Small intestine (tissue), 7 donors: Measurements from ENCODE around the gene LPCAT2. TPM values are rescaled to one million over a fixed set of nuclear protein-coding genes. Genes with fewer than 3 reads are reported as not detected.

ENCODE experiments used
- DNase-seq, 2 donors: peaks; one replicate each; pipeline versions ENCODE4 v3.0.0 to v3.0.0-alpha.2; 2013
- FAIRE-seq: peaks from 2 replicates; lab custom pipeline; 2012; peaks lifted over from hg19 to GRCh38; lab: Jason Lieb, UNC
- H3K27ac ChIP-seq, 3 donors: one replicate each; pipeline ENCODE4 v1.5.1; 2013; ENCODE audit warnings: low read length in 2 of 3, mild to moderate bottlenecking in 2 of 3, control low read depth in 1 of 3, inconsistent platforms in 1 of 3, low read depth in 1 of 3, moderate library complexity in 1 of 3
- H3K27me3 ChIP-seq, 3 donors: one replicate each; pipeline ENCODE4 v1.6.1; 2013; ENCODE audit warnings: low read length in 3 of 3, inconsistent platforms in 1 of 3; ENCODE audit not compliant: control insufficient read depth in 3 of 3, insufficient read depth in 3 of 3
- H3K36me3 ChIP-seq, 3 donors: one replicate each; pipeline ENCODE4 v1.6.1; 2013; ENCODE audit warnings: low read length in 3 of 3, inconsistent platforms in 1 of 3, low read depth in 1 of 3, mild to moderate bottlenecking in 1 of 3, moderate library complexity in 1 of 3; ENCODE audit not compliant: control insufficient read depth in 3 of 3, insufficient read depth in 2 of 3
- H3K4me1 ChIP-seq, 3 donors: one replicate each; pipeline ENCODE4 v1.6.1; 2013; ENCODE audit warnings: low read length in 2 of 3, inconsistent platforms in 1 of 3, low read depth in 1 of 3, mild to moderate bottlenecking in 1 of 3, moderate library complexity in 1 of 3; ENCODE audit not compliant: control insufficient read depth in 3 of 3, insufficient read depth in 2 of 3
- H3K4me3 ChIP-seq, 3 donors: one replicate each; pipeline ENCODE4 v1.5.1; 2013; ENCODE audit warnings: low read length in 3 of 3, control low read depth in 1 of 3, inconsistent platforms in 1 of 3, low read depth in 1 of 3, mild to moderate bottlenecking in 1 of 3, moderate library complexity in 1 of 3
- H3K9me3 ChIP-seq, 2 donors: one replicate each; pipeline ENCODE4 v1.6.1; 2013; ENCODE audit warnings: low read depth in 1 of 2, low read length in 1 of 2; ENCODE audit not compliant: control insufficient read depth in 2 of 2, insufficient read depth in 1 of 2
- WGBS, 3 donors: extraction: QIAGEN DNeasy Blood & Tissue Kit; methylation state at CpG; one replicate each; pipeline ENCODE4 v1.1.7; 2013; 5-methylcytosine and 5-hydroxymethylcytosine counted together
- polyA plus RNA-seq, 4 donors: library from polyadenylated mRNA; stranded (reverse) in 3 of 4; unstranded in 1 of 4; fragments of 200-250 nt in 3 of 4; fragments of 120-200 nt in 1 of 4; gene quantifications; one replicate each; pipeline versions ENCODE4 v1.2.1 to v1.2.3, GENCODE V29; 2013
- donor health status: healthy with polysubstance abuse.
- donor health status: control.
- donor health status: control.
- donor health status: Bipolar disorder and iron deficiency.
- donor health status: healthy.

LPCAT2 gene
- polyA plus RNA-seq, 4 donors: 1.3 to 8.6 (median 4.9) TPM

GRCh38 chr16:55534756-55535155, 25.9 kb downstream of the LPCAT2 start:
- no peaks in the 10 kb centered on the region for H3K36me3 ChIP-seq
- H3K9me3 ChIP-seq: no peaks in the 10 kb centered on the region
- H3K27ac ChIP-seq: no peak overlapping the region
- no peak overlapping the region for H3K4me3 ChIP-seq
- H3K27me3 ChIP-seq: no peaks in the 10 kb centered on the region
- H3K4me1 ChIP-seq: no peaks in the 10 kb centered on the region
- WGBS, 3 donors: 68 to 87% (median 70%) methylated on average over 2 of the region's 2 CpGs
- FAIRE-seq: no peak
- no peak for DNase-seq

DNA sequence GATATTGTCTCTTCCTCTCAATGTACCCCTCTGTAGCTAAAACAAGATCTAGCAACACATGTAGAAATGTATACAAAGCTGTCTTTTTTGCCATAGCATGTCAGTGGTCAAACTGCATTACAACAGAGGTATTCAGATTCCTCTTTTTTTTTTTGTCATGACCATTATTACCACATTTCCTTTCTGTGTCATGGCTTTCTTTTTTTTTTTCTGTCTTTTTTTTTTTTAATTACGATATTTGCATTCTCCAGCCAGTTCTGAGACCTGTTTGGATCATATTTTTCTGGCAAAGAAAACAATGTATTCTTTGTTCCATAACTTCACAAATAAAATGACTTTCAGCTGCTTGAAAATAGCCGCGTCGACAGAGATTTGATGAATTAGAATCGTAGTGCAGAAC, 30.2 kb downstream of the LPCAT2 start:
- 61 to 66% (median 64%) methylated on average over 5 of the region's 5 CpGs for WGBS, 3 donors
- no peak overlapping the region for H3K27ac ChIP-seq
- H3K9me3 ChIP-seq: no peaks in the 10 kb centered on the region
- H3K4me3 ChIP-seq: no peak overlapping the region
- no peaks in the 10 kb centered on the region for H3K27me3 ChIP-seq
- DNase-seq (no peak), FAIRE-seq (no peak)
- no peaks in the 10 kb centered on the region for H3K36me3 ChIP-seq
- H3K4me1 ChIP-seq: no peaks in the 10 kb centered on the region

GRCh38 chr16:55539488-55539887, 30.6 kb downstream of the LPCAT2 start:
- Histone ChIP-seq H3K9me3 (no peaks in the 10 kb centered on the region), H3K27ac (no peak overlapping the region), H3K27me3 (no peaks in the 10 kb centered on the region), H3K36me3 (no peaks in the 10 kb centered on the region), H3K4me1 (no peaks in the 10 kb centered on the region), H3K4me3 (no peak overlapping the region)
- DNase-seq: no peak
- FAIRE-seq: no peak
- WGBS, 3 donors: 58 to 84% (median 63%) methylated on average over 1 of the region's 1 CpG

DNA sequence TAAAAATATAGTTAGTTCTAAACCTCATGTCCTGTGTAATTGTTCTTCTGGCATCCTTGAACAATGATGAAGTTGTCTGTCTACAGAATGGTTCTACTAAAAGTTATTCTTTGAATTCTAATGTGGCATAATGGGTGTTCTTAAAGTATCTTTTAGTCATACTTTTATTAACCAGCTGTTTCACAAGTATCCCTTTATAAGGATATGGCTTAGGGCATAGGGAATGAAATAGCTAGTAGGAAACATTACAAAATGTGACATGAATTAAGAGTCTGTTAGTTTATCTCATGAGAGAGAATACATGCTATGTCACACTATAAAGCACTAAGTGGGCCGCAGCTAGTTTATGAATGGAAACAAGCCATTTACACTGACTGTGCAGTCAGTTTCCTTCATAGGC, 31.3 kb downstream of the LPCAT2 start:
- Histone ChIP-seq H3K36me3 (no peaks in the 10 kb centered on the region), H3K27me3 (no peaks in the 10 kb centered on the region), H3K27ac (no peak overlapping the region), H3K4me1 (no peaks in the 10 kb centered on the region), H3K9me3 (no peaks in the 10 kb centered on the region), H3K4me3 (no peak overlapping the region)
- no peak for DNase-seq
- FAIRE-seq: no peak
- WGBS, 3 donors: 93 to 97% (median 96%) methylated on average over 1 of the region's 1 CpG

DNA sequence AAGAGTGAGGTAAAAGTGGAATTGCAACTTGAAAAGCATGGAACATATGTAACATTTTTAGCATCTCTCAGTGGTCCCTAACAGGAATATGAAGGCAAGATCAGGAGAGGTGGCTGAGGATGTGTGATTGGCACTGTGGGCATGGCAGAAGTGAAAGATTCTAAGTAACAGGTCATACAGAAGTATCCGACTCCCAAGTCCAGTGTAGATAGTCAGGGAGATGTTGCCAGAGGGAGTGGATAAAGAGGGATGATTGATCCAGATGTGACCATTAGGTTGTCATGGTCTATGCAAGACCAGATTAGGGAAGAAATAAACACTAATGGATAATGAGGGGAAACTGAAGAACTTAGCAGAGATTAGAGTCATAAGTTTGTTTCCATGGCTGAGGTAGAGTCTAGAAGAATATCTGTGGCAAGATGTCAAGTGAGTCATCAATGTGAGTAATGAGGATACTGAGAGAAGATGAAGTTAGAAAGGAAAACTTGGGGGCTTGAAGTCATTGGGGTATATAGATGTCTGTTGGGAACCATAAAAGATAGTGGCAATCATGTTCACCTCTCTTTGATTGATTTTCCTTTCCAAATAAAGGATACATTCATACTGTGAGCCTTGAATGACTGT, 33.7 kb downstream of the LPCAT2 start:
- H3K9me3 ChIP-seq: no peaks in the 10 kb centered on the region
- DNase-seq (no peak), FAIRE-seq (no peak)
- no peak overlapping the region for H3K4me3 ChIP-seq
- 81 to 92% (median 86%) methylated on average over 1 of the region's 1 CpG for whole genome bisulfite sequencing, 3 donors
- no peak overlapping the region for H3K27ac ChIP-seq
- no peaks in the 10 kb centered on the region for H3K4me1 ChIP-seq
- H3K27me3 ChIP-seq: no peaks in the 10 kb centered on the region
- no peaks in the 10 kb centered on the region for H3K36me3 ChIP-seq

GRCh38 chr16:55543472-55543871, 34.6 kb downstream of the LPCAT2 start:
- no peaks in the 10 kb centered on the region for H3K36me3 ChIP-seq
- DNase-seq: peak; percentile 27 to 29
- peak; percentile 76 for FAIRE-seq
- no peaks in the 10 kb centered on the region for H3K4me1 ChIP-seq
- H3K9me3 ChIP-seq: no peaks in the 10 kb centered on the region
- H3K27ac ChIP-seq: no peak overlapping the region
- H3K4me3 ChIP-seq: no peak overlapping the region
- H3K27me3 ChIP-seq: no peaks in the 10 kb centered on the region
- 27 to 37% (median 30%) methylated on average over 2 of the region's 2 CpGs for WGBS, 3 donors

DNA sequence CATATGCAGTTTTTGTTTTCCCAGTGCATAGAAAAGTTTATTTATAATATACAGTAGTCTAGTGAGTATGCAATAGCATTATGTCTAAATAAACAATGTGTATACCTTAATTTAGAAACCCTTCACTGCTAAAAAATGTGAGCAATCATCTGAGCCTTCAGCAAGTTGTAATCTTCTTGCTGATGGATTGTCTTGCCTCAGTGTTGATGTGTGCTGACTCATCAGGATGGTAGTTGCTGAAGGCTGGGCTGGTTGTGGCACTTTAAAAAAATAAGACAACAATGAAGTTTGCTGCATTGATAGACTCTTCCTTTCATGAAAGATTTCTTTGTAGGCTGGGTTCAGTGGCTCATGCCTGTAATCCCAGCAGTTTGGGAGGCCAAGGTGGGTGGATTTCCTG, 43.7 kb downstream of the LPCAT2 start:
- FAIRE-seq (no peak), DNase-seq (no peak)
- Histone ChIP-seq H3K9me3 (no peaks in the 10 kb centered on the region), H3K27ac (no peak overlapping the region), H3K36me3 (no peaks in the 10 kb centered on the region), H3K27me3 (no peaks in the 10 kb centered on the region), H3K4me1 (no peaks in the 10 kb centered on the region), H3K4me3 (no peak overlapping the region)

DNA sequence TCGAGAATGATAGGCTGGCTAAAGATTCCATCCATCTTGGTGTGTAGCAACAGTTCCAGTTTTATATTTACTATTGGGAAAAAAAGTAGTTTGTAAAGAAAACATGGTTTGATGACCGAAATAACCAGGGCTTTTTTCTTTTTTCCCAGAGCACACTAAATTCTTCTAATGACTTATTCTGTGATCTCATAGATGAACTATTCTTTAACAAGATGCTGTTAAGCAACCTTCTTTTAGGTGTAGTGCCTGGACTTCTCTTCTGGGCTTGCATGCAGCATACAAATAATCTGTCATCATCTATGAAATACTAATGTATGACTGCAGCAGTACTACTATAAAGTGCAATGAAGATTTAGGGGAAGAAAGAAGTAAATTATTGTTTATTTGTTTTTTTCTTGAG, 46.6 kb downstream of the LPCAT2 start:
- DNase-seq (no peak), FAIRE-seq (no peak)
- no peaks in the 10 kb centered on the region for H3K9me3 ChIP-seq
- no peak overlapping the region for H3K27ac ChIP-seq
- WGBS, 3 donors: 61 to 93% (median 79%) methylated on average over 2 of the region's 2 CpGs
- H3K36me3 ChIP-seq: no peaks in the 10 kb centered on the region
- no peaks in the 10 kb centered on the region for H3K4me1 ChIP-seq
- no peaks in the 10 kb centered on the region for H3K27me3 ChIP-seq
- H3K4me3 ChIP-seq: no peak overlapping the region

DNA sequence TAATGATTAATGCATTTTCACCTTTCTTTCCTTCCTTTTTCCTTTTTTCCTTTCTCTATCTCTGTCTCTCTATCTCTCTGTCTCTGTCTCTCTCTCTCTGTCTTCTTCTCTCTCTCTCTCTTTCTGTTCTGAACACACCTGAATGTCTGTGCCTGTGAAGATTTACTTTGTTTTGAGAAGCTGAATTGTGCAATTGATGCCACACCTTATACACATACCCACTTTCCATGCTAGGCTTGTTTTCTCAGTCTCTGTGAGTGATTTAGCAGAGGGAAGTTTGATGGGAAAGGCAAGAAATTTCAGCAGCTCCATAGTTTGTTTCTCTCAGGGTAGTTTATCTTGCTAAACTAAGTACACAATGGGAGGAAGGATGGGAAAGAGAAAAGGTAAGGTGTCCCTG, 48.3 kb downstream of the LPCAT2 start:
- FAIRE-seq (no peak), DNase-seq (no peak)
- Histone ChIP-seq H3K4me3 (no peak overlapping the region), H3K9me3 (no peaks in the 10 kb centered on the region), H3K27me3 (no peaks in the 10 kb centered on the region), H3K4me1 (no peaks in the 10 kb centered on the region), H3K36me3 (no peaks in the 10 kb centered on the region), H3K27ac (no peak overlapping the region)
